Left forelimb (tissue), 1 donor: Measurements from ENCODE around the gene CXCR3.
"Not testable (repeated sequence)": the region's sequence is repeated elsewhere in the genome, so short reads cannot be mapped to it uniquely, and the experiment has no call there.

Experiments
- DNase-seq: peaks from one replicate; pipeline ENCODE4 v3.0.0-alpha.2; 2018; ENCODE audit warnings: low spot score

Gene CXCR3

GRCh38 chrX:71609095-71609750, 9.1 kb downstream of the CXCR3 start:
- no peak for DNase-seq

GRCh38 chrX:71607488-71607887, 10.8 kb downstream of the CXCR3 start:
- no peak for DNase-seq

GRCh38 chrX:71606536-71607216, 11.6 kb downstream of the CXCR3 start:
- DNase-seq: no peak

DNA sequence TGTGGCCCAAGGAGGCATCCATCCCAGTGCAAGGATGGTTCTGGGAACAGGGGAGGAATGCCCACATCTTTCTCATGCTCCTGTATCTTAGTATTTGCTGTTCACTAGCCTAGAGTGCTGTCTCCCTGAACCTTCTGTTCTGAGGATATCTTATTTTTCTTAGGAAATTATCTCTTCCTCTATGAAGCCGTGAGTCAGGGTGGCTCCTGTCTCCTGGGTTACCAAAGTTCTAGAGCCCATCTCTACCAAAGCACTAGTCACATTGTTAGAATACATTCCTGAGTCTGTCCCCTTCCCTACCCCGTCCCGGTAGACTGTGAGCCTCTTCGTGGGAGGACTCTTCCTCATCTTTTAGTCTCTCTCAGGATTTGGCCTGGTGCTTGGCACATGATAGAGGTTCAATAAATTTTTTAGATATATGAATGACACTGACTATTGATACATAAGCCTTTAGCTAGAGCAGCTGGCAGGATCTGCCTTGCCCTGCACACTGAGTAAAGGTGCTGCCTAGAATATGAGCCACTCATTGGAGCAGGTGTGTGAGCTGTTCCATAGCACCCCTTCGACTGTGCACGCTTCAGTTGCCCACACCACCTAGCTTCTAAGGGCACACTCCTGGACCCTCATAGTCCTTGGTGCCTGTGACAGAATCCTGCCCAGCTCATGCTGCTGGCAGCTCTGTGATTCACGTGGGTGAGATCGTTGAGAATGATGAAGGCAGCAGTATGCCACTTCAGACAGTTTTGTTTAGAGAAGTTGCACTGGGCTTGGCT, 13.3 kb downstream of the CXCR3 start:
- DNase-seq: no peak

DNA sequence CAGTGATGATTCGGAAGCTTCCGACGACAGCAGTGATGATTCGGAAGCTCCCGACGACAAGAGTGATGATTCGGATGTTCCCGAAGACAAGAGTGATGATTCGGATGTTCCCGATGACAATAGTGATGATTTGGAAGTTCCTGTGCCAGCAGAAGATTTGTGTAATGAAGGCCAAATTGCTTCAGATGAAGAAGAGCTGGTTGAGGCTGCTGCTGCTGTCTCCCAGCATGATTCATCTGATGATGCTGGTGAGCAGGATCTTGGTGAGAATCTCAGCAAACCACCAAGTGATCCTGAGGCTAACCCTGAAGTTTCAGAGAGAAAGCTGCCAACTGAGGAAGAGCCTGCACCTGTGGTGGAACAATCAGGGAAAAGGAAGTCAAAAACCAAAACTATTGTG, 14.2 kb downstream of the CXCR3 start:
- DNase-seq: no peak

- no peak for DNase-seq
Observed at GRCh38 chrX:71603618-71604017, 14.7 kb downstream of the CXCR3 start.

DNA sequence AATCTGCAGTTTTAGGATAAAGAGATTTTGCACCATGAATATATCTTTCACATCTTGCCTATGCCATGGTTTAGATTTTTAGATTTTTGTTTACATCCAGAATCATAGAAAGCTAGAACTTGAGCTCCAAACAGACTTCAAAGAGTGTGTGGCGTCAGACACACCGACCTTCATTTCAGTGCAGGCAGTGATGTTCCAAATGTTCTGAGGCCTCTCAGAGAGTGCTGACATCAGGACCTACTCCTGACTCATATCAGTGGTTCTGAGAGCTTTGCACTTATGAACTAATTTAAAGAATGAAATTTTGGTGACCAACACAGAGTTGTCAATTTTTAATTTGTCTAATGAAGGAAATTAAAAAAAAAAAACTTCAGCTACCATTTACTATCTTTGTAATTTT, 18.3 kb downstream of the CXCR3 start:
- no peak for DNase-seq

GRCh38 chrX:71593210-71593609, 25.1 kb downstream of the CXCR3 start:
- not testable (repeated sequence) for DNase-seq

DNA sequence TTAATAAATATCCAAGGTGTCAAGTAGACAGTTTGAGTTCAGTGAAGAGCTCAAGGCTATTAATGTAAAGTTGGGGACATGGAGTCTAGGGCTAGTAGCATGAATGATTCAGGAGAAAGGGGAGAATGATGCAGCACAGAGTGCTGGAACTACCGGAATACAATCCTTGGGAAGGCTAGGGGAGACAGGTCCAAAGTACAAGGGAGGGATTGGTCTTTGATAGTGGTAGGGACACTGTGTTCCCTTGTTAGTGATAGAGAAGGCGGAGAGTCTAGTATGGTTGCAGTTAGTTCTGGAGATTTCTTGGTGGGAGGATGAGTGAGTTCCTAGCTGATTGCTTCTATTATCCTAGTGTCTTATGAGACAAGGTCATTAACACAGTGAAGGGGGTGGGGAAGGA, 31.4 kb downstream of the CXCR3 start:
- no peak for DNase-seq

DNA sequence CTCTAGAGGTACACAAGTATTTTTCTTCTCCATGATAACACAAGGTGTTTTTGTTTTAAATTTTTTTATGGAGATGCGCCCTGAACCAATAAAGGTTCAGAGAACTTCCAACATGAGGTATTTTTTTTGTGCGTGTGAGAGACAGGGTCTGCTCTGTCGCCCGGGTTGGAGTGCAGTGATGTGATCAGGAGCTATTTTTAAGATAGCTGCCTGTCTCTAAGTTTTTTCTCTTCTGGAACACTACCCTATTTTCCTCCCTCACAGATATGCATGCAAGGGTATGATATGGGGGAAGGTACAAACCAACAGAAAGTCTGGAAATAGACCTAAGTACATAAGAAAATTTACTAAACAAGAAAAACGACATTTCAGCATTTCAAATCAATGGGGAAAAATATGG, 37.1 kb downstream of the CXCR3 start:
- no peak for DNase-seq

DNA sequence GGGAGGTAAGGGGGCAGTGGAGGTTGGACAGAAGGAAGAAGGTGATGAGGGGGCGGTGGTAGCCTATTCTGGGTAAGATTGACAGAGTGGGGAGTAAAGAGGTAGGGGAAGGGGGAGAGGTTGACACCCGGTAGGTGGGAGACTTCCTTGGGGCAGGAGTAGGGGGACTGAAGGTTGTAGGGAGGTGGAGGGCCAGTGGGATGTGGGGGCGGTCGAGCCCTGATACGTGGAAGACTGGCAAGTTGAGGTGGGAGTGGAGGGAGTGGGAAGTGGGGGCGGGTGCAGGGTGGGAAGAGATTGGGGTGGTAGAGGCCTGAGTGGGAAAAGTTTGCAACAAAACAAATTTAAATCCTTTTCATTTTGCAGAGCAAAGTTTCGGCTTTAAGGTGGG, 38.3 kb downstream of the CXCR3 start:
- no peak for DNase-seq

GRCh38 chrX:71579136-71579989, 38.9 kb downstream of the CXCR3 start:
- DNase-seq: no peak

DNA sequence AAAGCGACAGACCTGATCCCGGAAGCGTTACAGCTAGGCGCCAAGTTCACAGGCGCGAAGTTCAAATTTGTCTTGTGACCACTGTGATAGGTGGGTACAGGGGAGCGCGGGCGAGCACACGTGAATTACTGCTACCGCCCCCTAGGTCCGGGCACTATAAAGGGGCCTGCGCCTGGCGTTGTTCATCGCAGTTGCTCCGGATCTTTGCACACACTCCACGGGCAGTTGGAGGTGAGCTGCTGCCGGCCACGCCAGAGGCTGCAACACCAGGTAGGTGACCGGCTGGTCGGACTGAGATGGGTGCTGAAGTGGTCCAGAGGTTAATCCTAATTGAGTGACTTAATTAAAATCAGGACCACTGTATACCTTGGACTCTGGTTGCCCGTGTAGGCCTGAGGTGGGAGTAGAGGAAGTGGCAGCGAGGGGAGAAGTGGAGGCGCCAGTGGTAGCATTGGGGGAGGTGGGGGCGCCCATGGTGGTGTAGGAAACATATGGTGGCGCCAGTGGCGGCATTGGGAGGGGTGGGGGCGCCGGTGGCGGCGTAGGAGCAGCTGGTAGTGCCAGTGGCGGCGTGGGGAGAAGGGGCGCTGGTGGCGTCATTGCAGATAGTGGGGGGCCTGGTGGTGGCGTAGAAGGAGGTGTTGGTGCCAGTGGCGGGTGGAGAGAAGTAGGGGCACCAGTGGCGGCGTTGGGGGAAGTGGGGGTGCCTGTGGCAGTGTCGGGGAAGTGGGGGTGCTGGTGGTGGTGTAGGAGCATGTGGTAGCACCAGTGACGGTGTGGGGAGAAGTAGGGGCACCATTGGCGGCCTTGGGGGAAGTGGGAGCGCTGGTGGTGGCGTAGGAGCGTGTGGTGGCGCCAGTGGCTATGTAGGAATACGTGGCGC, 39.8 kb downstream of the CXCR3 start, which contains the start of gene GCNA:
Gene GCNA (plus strand): TSS at position 185 of the 883 bp plus-strand sequence. CDS start 2,385 bp downstream, outside the sequence.
- no peak for DNase-seq

GRCh38 chrX:71577682-71578081, 40.6 kb downstream of the CXCR3 start:
- DNase-seq: no peak

DNA sequence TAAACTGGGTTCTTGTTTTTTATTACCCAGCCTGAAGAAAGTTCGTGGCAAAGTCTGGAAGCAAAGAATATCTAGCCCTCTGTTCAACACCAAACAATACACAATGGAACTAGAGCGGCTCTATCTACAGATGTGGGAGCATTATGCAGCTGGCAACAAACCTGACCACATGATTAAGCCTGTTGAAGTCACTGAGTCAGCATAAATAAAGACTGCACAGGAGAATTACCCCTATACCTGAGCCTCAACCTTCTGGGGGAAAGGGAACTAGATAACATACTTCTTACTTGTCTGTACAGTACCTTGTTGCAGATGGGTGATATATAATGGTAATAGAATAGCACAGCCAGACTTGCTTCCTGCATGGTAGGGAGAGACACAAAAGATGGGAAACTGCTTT, 44.7 kb downstream of the CXCR3 start:
- no peak for DNase-seq

GRCh38 chrX:71571390-71571789, 46.9 kb downstream of the CXCR3 start:
- not testable (repeated sequence) for DNase-seq
